HG03135 (cell line): ENCODE results near the gene OR2V1.
"Not testable (repeated sequence)": the region's sequence is repeated elsewhere in the genome, so short reads cannot be mapped to it uniquely, and the experiment has no call there.

Experiments used
- ATAC-seq: cut with Tn5 transposase; IDR thresholded peaks from one replicate; pipeline ENCODE4 v1.9.1; 2021; ENCODE audit warnings: mild to moderate bottlenecking, moderate library complexity; ENCODE audit not compliant: unreplicated experiment

OR2V1 gene

GRCh38 chr5:181160755-181161533, 30.0 kb upstream of the OR2V1 start:
- ATAC-seq: not testable (repeated sequence)

GRCh38 chr5:181160152-181160754, 29.3 kb upstream of the OR2V1 start:
- ATAC-seq: no peak

DNA sequence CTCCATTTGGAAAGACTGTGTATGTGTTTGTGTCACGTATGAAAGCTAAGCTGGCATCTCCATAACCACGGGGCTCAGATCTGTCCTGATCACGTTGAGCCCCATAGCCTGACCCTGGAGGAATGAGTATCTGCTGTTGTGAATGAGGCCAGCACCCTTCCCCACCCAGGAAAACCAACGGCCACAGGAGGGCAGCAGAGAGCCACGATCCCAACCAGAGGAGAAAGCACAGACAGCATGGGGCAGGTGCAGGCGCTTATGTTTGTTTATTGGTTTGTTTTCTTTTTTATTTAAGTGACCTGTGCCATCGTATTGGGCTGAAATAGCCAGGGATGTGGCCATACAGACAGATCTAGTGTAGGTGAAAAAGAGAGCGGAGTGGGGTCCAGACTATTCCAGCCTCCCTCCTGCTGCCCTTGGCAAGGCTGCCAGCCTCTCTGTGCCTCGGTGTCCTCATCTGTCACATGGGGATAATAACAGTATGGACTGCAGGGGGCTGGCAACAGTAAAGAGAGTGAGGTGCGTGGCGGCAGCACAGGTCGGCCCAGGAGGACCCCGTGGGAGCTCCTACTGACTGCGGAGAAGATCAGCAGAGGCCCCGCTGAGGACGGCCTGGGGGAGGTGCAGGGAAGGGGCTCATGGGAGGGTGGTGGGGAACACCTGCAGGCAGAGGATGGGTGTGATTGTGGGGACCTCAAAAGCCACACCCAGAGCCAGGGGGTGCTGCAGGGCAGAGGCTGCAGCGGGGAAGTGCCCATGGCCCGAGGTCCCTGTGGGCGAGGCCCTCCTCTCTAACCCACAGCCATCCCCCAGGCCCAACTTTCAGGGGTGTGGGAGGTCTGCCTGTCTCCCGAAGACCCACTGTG, 28.6 kb upstream of the OR2V1 start:
- ATAC-seq: peak; percentile 72

DNA sequence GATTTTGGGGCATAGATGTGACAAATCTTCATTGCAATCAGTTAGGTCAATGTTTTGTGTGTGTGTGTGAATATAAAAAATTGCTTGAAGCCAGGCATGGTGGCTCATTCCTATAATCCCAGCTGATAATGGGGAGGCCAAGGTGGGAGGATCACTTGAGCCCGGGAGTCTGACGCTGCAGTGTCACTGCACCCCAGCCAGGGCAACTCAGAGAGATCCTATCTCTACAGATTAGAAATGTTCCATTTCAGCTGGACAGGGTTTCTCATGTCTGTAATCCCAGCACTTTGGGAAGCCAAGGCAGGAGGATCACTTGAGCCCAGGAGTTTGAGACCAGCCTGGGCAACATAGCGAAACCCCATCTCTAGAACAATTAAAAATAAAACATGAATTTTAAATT, 27.9 kb upstream of the OR2V1 start:
- ATAC-seq: no peak

- ATAC-seq: no peak
Measured at GRCh38 chr5:181156758-181157157, 25.8 kb upstream of the OR2V1 start.

GRCh38 chr5:181153814-181154213, 22.8 kb upstream of the OR2V1 start:
- no peak for ATAC-seq

DNA sequence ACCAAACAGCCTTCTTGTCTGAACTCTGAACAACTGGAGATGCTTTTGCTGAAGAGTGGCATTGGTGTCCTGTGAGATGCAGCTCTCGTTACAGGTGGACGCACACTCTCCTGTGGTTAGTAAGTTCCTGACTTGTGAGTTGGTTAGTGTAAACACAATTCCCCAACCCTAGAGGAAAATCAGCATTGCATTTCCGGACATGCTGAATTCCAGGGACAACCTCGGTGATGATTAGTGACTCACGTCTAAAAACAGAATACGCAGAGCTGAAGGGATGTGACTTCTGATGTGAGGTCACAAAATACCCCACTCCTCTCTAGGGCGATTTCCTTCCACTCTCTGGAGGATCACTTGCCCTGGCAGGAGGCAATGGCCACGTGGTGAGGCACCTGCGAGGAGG, 21.4 kb upstream of the OR2V1 start:
- ATAC-seq: no peak

DNA sequence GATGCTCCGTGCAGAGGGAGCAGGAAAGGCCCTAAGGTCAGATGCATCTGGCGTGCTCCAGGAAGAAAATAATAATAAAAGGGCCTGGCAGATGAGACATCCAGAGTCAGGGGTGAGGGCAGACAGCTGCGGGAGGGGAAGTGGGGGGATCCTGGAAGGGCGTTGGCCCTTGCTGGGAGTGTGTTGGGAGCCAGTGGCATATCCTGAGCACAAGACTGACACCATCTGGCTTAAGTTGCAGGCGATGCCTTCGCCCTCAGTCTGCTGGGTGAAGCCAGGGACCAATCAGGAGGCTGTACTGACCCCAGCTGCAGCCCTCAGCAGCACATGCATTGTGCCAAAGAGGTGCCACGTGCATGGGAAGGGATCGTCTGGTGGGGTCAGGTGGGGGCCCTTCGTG, 20.2 kb upstream of the OR2V1 start:
- no peak for ATAC-seq

GRCh38 chr5:181149806-181150733, 19.1 kb upstream of the OR2V1 start:
- no peak for ATAC-seq

DNA sequence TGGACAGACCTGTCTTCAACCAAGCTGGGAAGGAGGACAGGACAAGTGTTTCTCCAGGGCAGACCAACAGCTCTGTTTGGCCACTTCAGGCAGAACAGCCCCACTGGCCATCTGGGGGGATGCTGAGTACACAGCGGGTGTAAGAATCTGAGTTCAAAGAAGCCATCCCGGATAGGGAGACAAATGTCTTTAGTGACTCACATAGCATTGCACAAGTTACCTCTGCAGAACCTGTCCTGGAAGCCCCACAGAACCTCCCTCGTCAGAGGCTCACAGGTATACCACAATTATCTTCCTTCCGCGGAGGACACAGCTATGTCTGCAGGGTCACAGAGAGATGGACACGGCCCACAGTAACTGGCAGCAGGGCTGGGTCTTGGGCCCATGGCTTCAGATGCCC, 18.4 kb upstream of the OR2V1 start:
- no peak for ATAC-seq

DNA sequence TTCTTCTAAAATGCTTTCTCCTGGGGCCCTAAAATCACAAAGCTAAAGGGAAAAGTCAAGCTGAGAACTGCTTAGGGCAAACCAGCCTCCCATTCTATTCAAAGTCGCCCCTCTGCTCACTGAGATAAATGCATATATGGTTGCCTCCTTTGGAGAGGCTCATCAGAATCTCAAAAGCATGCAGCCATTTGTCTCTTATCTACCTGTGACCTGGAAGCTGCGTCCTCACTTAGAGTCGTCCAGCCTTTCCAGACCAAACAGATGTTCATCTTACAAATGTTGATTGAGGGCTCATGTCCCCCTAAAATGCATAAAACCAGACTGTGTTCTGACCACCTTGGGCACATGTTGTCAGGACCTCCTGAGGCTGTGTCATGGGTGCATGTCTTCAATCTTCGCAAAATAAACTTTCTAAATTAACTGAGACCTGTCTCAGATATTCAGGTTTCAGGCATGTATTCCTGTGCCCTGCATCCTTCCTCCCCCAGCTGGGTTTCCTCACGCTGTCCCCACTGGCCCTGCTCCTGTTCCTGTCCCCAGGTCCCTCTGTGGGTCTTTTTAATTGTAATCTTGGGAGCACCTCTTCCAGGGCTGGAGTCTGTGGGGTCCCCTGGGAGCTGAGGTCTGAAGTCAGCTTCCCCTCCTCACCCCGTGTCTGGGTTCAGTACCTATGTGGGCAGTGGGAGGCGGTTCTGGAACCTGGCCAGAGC, 16.1 kb upstream of the OR2V1 start, which contains the start of gene OR2V2:
Gene OR2V2, plus strand, starts transcription at position 660 of the 710 bp plus-strand sequence. CDS start 7,357 bp downstream, outside the sequence.
- not testable (repeated sequence) for ATAC-seq

DNA sequence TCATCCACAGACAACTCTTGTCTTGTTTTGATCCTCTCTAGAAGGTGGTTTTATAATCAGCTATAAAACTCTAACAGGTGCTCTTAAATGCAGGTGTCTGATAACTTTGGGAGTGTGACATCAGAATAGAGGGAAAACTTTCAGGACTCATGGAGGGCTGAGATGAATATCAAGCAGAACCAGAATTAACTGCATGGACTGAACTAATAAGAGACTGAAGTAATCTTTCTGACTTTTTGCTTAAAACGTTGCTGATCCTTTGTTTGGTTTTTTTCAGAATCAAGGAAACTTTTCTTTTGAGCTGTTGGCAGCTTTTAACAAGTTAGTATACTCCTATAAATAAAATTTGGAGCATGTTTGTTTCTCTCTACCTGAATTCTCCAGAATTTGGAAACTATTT, 14.2 kb upstream of the OR2V1 start:
- no peak for ATAC-seq

DNA sequence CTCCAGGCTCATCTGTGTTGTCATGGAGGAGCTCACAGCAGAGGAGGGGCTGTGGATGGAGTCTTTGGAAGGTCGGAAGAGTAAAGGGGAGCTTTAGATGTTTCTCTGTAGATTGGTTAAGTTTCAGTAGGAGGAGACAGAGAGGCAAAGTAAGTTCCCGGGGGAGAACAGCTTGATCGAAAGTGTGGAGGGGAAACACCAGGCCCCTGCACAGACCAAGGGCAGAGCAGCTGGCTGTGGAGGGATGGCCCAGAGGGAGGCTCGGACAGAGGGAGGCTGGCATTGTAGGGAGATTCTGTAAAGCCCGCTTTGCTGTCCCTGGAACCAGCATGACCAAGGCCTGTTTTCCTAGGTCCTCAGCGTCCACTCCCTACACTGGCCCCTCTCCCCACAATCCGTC, 11.1 kb upstream of the OR2V1 start:
- ATAC-seq: no peak

GRCh38 chr5:181140766-181141165, 9.8 kb upstream of the OR2V1 start:
- ATAC-seq: no peak

GRCh38 chr5:181138258-181138657, 7.3 kb upstream of the OR2V1 start:
- no peak for ATAC-seq

- ATAC-seq: no peak
Measured at GRCh38 chr5:181136361-181136955, 5.5 kb upstream of the OR2V1 start.

- no peak for ATAC-seq
Measured at GRCh38 chr5:181134259-181134658, 3.3 kb upstream of the OR2V1 start.

DNA sequence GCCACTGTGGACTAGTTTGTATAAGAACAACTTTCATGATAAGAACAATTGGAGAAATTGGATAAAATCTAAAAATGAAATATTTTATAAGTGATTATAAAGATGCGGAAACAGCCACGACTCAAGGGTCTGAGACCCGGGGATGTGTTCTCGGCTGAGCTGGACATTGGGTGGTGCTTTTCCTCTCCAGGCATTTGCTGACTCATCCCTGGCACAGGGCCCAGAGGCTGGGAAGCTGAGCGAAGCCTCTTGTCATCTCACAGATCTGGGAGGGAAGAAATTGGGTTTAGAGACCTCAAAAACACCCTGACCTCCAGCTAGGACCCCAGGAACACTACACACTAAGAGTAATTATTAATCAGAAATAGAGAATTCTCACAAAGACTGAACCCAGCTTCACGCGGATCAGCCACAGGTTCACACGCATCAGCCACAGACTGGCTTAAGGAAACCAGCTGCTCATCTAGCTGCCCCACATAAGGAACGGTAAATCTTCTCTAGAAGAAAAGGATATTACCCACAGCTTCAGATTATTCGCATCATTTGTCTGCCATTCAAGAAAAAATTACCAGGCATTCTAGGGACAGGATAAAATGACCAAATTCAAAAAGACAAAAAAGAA, 2.8 kb upstream of the OR2V1 start:
- no peak for ATAC-seq

DNA sequence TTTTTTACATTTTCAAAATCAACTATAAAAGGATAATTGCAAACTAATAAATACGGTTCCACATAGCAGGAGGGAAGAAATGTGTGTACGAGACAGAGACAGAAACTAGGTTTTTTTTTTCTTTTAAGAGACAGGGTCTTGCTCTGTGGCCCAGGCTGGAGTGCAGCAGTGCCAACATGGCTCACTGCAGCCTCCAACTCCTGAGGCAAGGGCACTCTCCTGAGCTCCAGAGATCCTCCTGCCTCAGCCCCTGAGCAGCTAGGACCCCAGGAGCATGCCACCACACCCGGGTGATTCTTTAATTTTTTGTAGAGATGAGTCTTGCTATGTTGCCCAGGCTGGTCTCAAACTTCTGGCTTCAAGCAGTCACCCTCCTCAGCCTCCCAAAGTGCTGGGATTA, 2.1 kb upstream of the OR2V1 start:
- ATAC-seq: no peak
